Fibroblast of villous mesenchyme (primary cell): ENCODE results near the gene MMP24. TPM values are rescaled to one million over a fixed set of nuclear protein-coding genes. Genes with fewer than 3 reads are reported as not detected.

Experiments used
- DNase-seq: peaks from one replicate; pipeline ENCODE4 v3.0.0-alpha.2; 2010; ENCODE audit warnings: low read depth
- H3K4me3 ChIP-seq: 2 replicates; pipeline ENCODE4 v1.5.1; 2011; ENCODE audit warnings: low read depth, mild to moderate bottlenecking, low read length
- CTCF ChIP-seq: IDR thresholded peaks from 2 replicates; pipeline ENCODE4 v1.5.1; 2012; ENCODE audit warnings: low read depth, mild to moderate bottlenecking, low read length; ENCODE audit not compliant: insufficient read depth
- total RNA-seq: library from RNA; depleted of rRNA; stranded (reverse); fragments of >200 nt; gene quantifications from 2 replicates; pipeline ENCODE4 v1.2.3, GENCODE V29; 2012

Gene MMP24
- total RNA-seq, 1 donor = 0.43 TPM

GRCh38 chr20:35270021-35270902 lies 43.8 kb downstream of the MMP24 start:
- no peak overlapping the region for H3K4me3 ChIP-seq
- no peak for DNase-seq
- no peak for TF ChIP-seq CTCF

GRCh38 chr20:35271073-35271882 lies 44.8 kb downstream of the MMP24 start:
- no peak for TF ChIP-seq CTCF
- H3K4me3 ChIP-seq = no peak overlapping the region
- DNase-seq = no peak

GRCh38 chr20:35271904-35272303 lies 45.4 kb downstream of the MMP24 start:
- H3K4me3 ChIP-seq = no peak overlapping the region
- TF ChIP-seq CTCF = no peak
- no peak for DNase-seq

GRCh38 chr20:35273449-35274171 lies 47.1 kb downstream of the MMP24 start:
- DNase-seq = no peak

GRCh38 chr20:35274172-35275092 lies 47.9 kb downstream of the MMP24 start:
- no peak for DNase-seq
- TF ChIP-seq CTCF = no peak
- H3K4me3 ChIP-seq = no peak overlapping the region

More at GRCh38 chr20:35273449-35274171, 47.1 kb downstream of the MMP24 start:
- no peak for TF ChIP-seq CTCF
- H3K4me3 ChIP-seq = no peak overlapping the region

- DNase-seq = no peak
- no peak overlapping the region for H3K4me3 ChIP-seq
- no peak for TF ChIP-seq CTCF
Observed at GRCh38 chr20:35275741-35276251, 49.3 kb downstream of the MMP24 start.
